Mesendoderm (in vitro differentiated cells): ENCODE measurements around the gene CRACDL.

Experiments used
- DNase-seq: peaks from one replicate; pipeline ENCODE4 v3.0.0; 2013
- H2AK5ac ChIP-seq: 2 replicates; pipeline ENCODE4 v1.6.1; 2013; ENCODE audit warnings: low read length, inconsistent platforms
- H2BK120ac ChIP-seq: 2 replicates; pipeline ENCODE4 v1.6.1; 2013; ENCODE audit warnings: low read depth, mild to moderate bottlenecking, low read length, moderate library complexity, mixed read lengths
- H2BK15ac ChIP-seq: replicated peaks from 2 replicates; pipeline ENCODE4 v1.6.1; 2013; ENCODE audit warnings: low read depth, mild to moderate bottlenecking, moderate library complexity
- H2BK5ac ChIP-seq: 2 replicates; pipeline ENCODE4 v1.6.1; 2013; ENCODE audit warnings: low read length, inconsistent platforms
- H3K18ac ChIP-seq: 2 replicates; pipeline ENCODE4 v1.6.1; 2013; ENCODE audit warnings: mild to moderate bottlenecking, low read length, mixed read lengths
- H3K23ac ChIP-seq: one replicate; pipeline ENCODE4 v1.6.1; 2013; ENCODE audit warnings: low read length
- H3K27ac ChIP-seq: 2 replicates; pipeline ENCODE4 v1.5.1; 2013; ENCODE audit warnings: low read depth, mild to moderate bottlenecking, inconsistent platforms, low read length, moderate library complexity
- H3K27me3 ChIP-seq: 2 replicates; pipeline ENCODE4 v1.6.1; 2013; ENCODE audit warnings: low read length, control low read depth, mild to moderate bottlenecking, inconsistent platforms; ENCODE audit not compliant: insufficient read depth, poor library complexity
- H3K36me3 ChIP-seq: 2 replicates; pipeline ENCODE4 v1.6.1; 2013; ENCODE audit warnings: low read length, inconsistent platforms; ENCODE audit not compliant: control insufficient read depth, insufficient read depth
- H3K4ac ChIP-seq: one replicate; pipeline ENCODE4 v1.6.1; 2013; ENCODE audit warnings: low read depth, mild to moderate bottlenecking, low read length, moderate library complexity
- H3K4me1 ChIP-seq: 2 replicates; pipeline ENCODE4 v1.6.1; 2013; ENCODE audit warnings: low read depth, low read length, inconsistent platforms; ENCODE audit not compliant: control insufficient read depth
- H3K4me2 ChIP-seq: 2 replicates; pipeline ENCODE4 v1.6.1; 2013; ENCODE audit warnings: low read length
- H3K4me3 ChIP-seq: 2 replicates; pipeline ENCODE4 v1.5.1; 2013; ENCODE audit warnings: mild to moderate bottlenecking, low read length
- H3K56ac ChIP-seq: one replicate; pipeline ENCODE4 v1.6.1; 2013; ENCODE audit warnings: low read length
- H3K79me1 ChIP-seq: 2 replicates; pipeline ENCODE4 v1.6.1; 2013; ENCODE audit warnings: low read length, inconsistent platforms
- H3K79me2 ChIP-seq: 2 replicates; pipeline ENCODE4 v1.6.1; 2013; ENCODE audit warnings: mild to moderate bottlenecking, low read length; ENCODE audit not compliant: control insufficient read depth, insufficient read depth
- H3K9ac ChIP-seq: 2 replicates; pipeline ENCODE4 v1.6.1; 2013; ENCODE audit warnings: low read length, inconsistent platforms
- H4K5ac ChIP-seq: one replicate; pipeline ENCODE4 v1.6.1; 2013; ENCODE audit warnings: low read length
- H4K8ac ChIP-seq: one replicate; pipeline ENCODE4 v1.6.1; 2013; ENCODE audit warnings: low read depth, mild to moderate bottlenecking, control low read depth, low read length, moderate library complexity
- WGBS: extraction: QIAGEN DNeasy Blood & Tissue Kit; methylation state at CpG from one replicate; pipeline ENCODE4 v1.1.7; 2013; ENCODE audit warnings: low lambda C conversion rate, missing lambda C conversion rate; ENCODE audit not compliant: insufficient coverage; ENCODE audit errors: extremely low coverage; 5-methylcytosine and 5-hydroxymethylcytosine counted together

The CRACDL gene

DNA sequence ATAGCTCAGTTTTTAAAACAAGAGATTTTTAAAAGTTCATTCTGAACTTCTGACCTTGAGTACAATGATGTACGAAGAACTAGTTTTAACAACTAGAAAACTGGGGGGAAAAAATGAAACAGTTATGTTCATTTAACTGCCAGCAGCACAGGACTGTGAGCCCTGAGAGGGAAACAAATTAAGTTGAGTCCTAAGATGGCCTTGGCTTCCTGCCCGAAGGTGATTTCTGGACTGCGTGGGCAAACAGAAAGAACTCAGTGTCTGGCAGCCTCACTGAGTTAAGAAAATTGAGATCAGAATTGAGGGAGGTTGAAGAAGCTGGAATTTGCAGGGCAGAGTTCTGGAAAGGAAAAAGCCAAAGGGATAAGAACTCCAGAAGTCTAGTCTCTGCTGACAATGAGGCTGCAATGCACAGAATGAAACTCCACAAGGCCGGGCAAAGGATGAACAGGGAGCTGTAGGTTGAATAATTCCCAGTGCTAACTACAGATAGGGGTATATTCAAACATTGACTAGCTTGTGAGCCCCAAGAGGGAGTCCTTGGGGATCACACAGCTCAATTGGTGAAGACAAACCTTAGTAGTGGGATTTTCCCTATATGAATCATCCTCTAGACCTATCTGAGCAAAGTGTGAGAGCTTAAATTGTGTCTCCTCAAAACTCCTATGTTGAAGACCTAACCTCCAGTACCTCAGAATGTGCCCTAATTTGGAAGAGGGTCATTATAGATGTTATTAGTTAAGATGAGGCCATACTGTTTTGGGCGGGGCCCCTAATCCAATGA, 13.1 kb upstream of the CRACDL start:
- Histone ChIP-seq H3K27ac (no peak overlapping the region), H2BK120ac (no peak overlapping the region), H2BK5ac (no peak overlapping the region)

DNA sequence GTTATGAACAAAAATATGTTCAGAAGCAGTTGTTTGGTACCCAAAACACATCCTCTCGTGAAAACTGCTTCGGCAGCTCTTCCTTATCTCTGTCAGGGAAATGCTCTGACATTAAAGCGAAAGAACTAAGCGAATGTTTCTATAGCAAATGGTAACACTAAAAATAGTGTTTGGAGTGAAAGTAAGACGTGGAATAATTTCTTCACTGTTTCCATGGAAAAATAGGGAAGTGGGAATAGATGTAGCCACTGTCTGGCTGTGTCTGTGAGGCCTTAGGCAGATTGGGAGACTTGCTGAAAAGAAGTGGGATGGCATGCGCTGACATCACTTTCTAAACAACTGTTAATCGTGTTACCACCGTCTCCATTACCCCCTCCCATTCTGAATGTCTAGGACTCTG, 11.5 kb upstream of the CRACDL start:
- Histone ChIP-seq H3K27ac (no peak overlapping the region), H2AK5ac (no peak overlapping the region), H3K56ac (no peak overlapping the region), H3K36me3 (no peaks in the 10 kb centered on the region), H3K79me1 (no peaks in the 10 kb centered on the region), H2BK15ac (no peak overlapping the region), H2BK5ac (no peak overlapping the region), H3K23ac (no peak overlapping the region), H3K9ac (no peak overlapping the region), H3K27me3 (no peaks in the 10 kb centered on the region), H3K79me2 (no peaks in the 10 kb centered on the region), H3K4me2 (no peak overlapping the region), H4K5ac (no peak overlapping the region), H4K8ac (no peak overlapping the region), H3K4ac (no peak overlapping the region), H3K4me3 (no peak overlapping the region), H3K4me1 (no peaks in the 10 kb centered on the region), H3K18ac (no peak overlapping the region), H2BK120ac (no peak overlapping the region)
- WGBS: no CpG with 5 or more reads among the region's 8 CpGs
- DNase-seq: no peak

More for the DNA sequence above, 13.1 kb upstream of the CRACDL start:
- DNase-seq: no peak
- Histone ChIP-seq H3K56ac (no peak overlapping the region), H3K4me1 (no peaks in the 10 kb centered on the region), H3K9ac (no peak overlapping the region), H3K79me1 (no peaks in the 10 kb centered on the region), H2BK15ac (no peak overlapping the region), H2AK5ac (no peak overlapping the region), H3K4me2 (no peak overlapping the region), H4K8ac (no peak overlapping the region), H3K4ac (no peak overlapping the region), H3K27me3 (no peaks in the 10 kb centered on the region), H4K5ac (no peak overlapping the region), H3K23ac (no peak overlapping the region), H3K4me3 (no peak overlapping the region), H3K79me2 (no peaks in the 10 kb centered on the region), H3K36me3 (no peaks in the 10 kb centered on the region), H3K18ac (no peak overlapping the region)
- WGBS: no CpG with 5 or more reads among the region's 5 CpGs

DNA sequence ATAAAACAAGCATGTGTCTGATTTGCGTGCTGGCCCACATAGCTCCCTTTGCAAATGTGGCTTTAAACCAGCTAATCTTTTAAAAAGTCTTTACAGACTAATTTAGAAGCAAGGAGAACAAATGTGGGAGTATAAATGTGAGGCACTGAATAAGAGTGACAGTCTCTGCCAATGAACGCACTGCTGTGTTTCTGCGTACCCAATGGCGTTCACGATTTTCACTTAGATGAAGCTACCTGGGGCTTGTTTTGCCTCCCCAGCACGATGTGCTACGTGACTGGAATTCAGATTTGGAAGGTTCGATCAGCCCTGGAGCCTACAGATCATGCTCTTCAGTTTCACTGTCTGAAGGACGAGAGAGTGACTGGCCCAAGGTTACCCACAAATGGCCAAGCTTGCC, 10.8 kb upstream of the CRACDL start:
- no peak overlapping the region for H2BK15ac ChIP-seq
- H3K79me2 ChIP-seq: no peaks in the 10 kb centered on the region
- no peak overlapping the region for H3K56ac ChIP-seq
- no peak overlapping the region for H3K4ac ChIP-seq
- no peaks in the 10 kb centered on the region for H3K79me1 ChIP-seq
- H3K36me3 ChIP-seq: no peaks in the 10 kb centered on the region
- H4K8ac ChIP-seq: no peak overlapping the region
- H3K23ac ChIP-seq: no peak overlapping the region
- H3K18ac ChIP-seq: no peak overlapping the region
- no peak overlapping the region for H2BK120ac ChIP-seq
- H3K27ac ChIP-seq: no peak overlapping the region
- H4K5ac ChIP-seq: no peak overlapping the region
- no peaks in the 10 kb centered on the region for H3K4me1 ChIP-seq
- DNase-seq: no peak
- no peaks in the 10 kb centered on the region for H3K27me3 ChIP-seq
- H3K9ac ChIP-seq: no peak overlapping the region
- no CpG with 5 or more reads among the region's 9 CpGs for WGBS
- H2BK5ac ChIP-seq: no peak overlapping the region
- no peak overlapping the region for H3K4me3 ChIP-seq
- H2AK5ac ChIP-seq: no peak overlapping the region
- no peak overlapping the region for H3K4me2 ChIP-seq

DNA sequence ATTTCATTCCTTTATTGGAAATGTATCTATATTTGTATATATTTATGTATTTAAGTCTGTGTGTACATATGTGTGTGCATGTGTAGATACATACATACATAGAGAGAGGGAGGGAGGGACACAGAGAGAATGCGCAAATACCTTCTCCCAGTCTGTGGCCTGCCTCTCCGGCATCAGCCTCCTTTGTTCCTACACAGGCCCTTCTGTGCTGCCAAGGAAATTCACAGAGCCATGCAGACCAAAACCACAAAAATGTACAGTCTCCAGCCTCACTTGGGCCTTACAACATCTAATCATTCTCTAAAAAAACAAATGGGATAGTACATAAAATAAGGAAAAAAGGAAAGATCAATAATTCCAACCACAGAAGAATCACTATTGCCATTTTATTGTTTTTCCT, 8.8 kb upstream of the CRACDL start:
- H3K79me2 ChIP-seq: no peaks in the 10 kb centered on the region
- H3K27ac ChIP-seq: no peak overlapping the region
- WGBS: no CpG with 5 or more reads among the region's 2 CpGs
- H2BK15ac ChIP-seq: no peak overlapping the region
- H2BK120ac ChIP-seq: no peak overlapping the region
- no peak overlapping the region for H2AK5ac ChIP-seq
- no peak for DNase-seq
- no peak overlapping the region for H3K18ac ChIP-seq
- no peak overlapping the region for H3K4me3 ChIP-seq
- no peak overlapping the region for H3K4me2 ChIP-seq
- no peak overlapping the region for H3K4ac ChIP-seq
- no peak overlapping the region for H3K9ac ChIP-seq
- no peaks in the 10 kb centered on the region for H3K27me3 ChIP-seq
- H3K56ac ChIP-seq: no peak overlapping the region
- H2BK5ac ChIP-seq: no peak overlapping the region
- no peak overlapping the region for H3K23ac ChIP-seq
- no peak overlapping the region for H4K5ac ChIP-seq
- no peak overlapping the region for H4K8ac ChIP-seq
- H3K79me1 ChIP-seq: no peaks in the 10 kb centered on the region
- H3K4me1 ChIP-seq: no peaks in the 10 kb centered on the region
- H3K36me3 ChIP-seq: no peaks in the 10 kb centered on the region

DNA sequence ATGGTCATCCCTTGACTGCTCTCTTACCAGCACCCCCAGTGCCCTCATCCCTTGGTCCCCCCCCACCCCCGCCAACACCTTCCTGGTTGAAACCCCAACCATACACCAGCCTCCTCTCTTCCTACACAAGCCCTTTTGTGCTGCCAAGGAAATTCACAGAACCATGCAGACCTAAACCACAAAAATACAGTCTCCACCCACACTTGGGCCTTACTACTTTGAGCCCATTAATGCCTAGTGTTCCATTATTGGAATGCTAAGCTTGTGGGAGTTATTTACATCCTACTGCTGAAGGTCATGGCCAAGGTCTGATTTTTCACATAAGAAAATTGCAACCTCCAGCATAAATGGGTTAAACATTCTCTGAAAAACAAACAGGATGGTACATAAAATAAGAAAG, 4.1 kb upstream of the CRACDL start:
- Histone ChIP-seq H2BK15ac (no peak overlapping the region), H3K18ac (no peak overlapping the region), H3K4me3 (no peak overlapping the region), H3K56ac (no peak overlapping the region), H3K79me2 (no peaks in the 10 kb centered on the region), H3K79me1 (no peaks in the 10 kb centered on the region), H4K5ac (no peak overlapping the region), H3K27ac (no peak overlapping the region), H3K4me1 (no peaks in the 10 kb centered on the region), H4K8ac (no peak overlapping the region), H2BK5ac (no peak overlapping the region), H3K36me3 (no peaks in the 10 kb centered on the region), H2BK120ac (no peak overlapping the region), H3K27me3 (peaks cover 25% of the 10 kb centered on the region), H3K23ac (no peak overlapping the region), H2AK5ac (no peak overlapping the region), H3K9ac (no peak overlapping the region), H3K4ac (no peak overlapping the region), H3K4me2 (no peak overlapping the region)
- no CpG with 5 or more reads among the region's 1 CpG for WGBS
- DNase-seq: no peak

DNA sequence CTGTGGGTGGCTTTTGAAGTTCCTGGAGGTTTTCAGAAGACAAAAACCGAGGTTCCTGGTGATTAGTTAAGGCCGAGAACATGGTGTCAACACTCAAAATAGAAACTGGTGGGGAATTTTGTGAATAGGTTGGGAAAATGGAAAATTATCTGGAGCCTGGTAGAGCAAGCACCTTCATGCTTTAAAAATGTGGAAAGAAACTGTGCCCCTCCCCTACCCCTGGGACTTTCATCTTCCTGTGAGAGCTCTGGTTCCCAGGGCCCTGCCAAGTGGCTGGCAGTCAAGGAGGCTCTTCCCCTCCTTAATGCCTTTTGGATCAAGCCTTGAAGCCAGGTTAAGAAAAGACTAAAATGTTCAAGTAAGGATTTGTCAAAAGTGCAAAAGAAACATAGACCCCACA, 1.9 kb upstream of the CRACDL start:
- H2AK5ac ChIP-seq: no peak overlapping the region
- no peaks in the 10 kb centered on the region for H3K79me1 ChIP-seq
- H2BK5ac ChIP-seq: no peak overlapping the region
- H3K79me2 ChIP-seq: no peaks in the 10 kb centered on the region
- no peak overlapping the region for H4K8ac ChIP-seq
- no CpG with 5 or more reads among the region's 2 CpGs for WGBS
- no peak overlapping the region for H3K4me2 ChIP-seq
- no peak overlapping the region for H3K4me3 ChIP-seq
- H2BK15ac ChIP-seq: no peak overlapping the region
- H3K4me1 ChIP-seq: no peaks in the 10 kb centered on the region
- H3K18ac ChIP-seq: no peak overlapping the region
- no peak overlapping the region for H4K5ac ChIP-seq
- peaks cover 26% of the 10 kb centered on the region for H3K27me3 ChIP-seq
- no peak overlapping the region for H3K23ac ChIP-seq
- H3K36me3 ChIP-seq: no peaks in the 10 kb centered on the region
- no peak overlapping the region for H3K9ac ChIP-seq
- no peak overlapping the region for H3K56ac ChIP-seq
- DNase-seq: no peak
- no peak overlapping the region for H3K27ac ChIP-seq
- no peak overlapping the region for H2BK120ac ChIP-seq
- no peak overlapping the region for H3K4ac ChIP-seq
